ENCODE data around the gene TTC23.

TTC23 gene

DNA sequence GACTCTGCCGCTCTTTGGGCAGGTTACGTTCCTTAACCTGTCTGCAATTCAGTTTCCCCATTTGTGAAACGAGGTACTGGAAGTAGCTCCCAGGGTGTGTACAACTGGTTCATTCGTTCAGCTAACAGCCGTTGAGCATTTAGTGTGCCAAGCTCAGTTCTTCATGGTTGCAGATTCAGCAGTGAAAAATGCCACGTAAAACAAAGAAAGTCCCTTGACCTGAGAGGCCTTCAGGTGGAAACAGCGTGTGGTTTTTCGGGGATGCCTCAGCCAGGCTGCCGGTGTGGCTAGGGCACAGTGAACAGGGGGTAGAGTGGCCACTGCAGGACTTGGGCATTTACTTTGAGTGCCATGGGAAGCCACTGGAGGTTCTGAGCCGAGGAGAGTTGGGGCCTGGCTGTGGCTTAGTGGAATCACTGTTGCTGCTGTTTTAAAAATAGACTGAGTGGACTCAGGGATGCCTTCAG is 139.8 kb downstream of the TTC23 start:
- no peak for DNase-seq (ENCODE audit: low read depth)
- TF ChIP-seq, protein P1, sequence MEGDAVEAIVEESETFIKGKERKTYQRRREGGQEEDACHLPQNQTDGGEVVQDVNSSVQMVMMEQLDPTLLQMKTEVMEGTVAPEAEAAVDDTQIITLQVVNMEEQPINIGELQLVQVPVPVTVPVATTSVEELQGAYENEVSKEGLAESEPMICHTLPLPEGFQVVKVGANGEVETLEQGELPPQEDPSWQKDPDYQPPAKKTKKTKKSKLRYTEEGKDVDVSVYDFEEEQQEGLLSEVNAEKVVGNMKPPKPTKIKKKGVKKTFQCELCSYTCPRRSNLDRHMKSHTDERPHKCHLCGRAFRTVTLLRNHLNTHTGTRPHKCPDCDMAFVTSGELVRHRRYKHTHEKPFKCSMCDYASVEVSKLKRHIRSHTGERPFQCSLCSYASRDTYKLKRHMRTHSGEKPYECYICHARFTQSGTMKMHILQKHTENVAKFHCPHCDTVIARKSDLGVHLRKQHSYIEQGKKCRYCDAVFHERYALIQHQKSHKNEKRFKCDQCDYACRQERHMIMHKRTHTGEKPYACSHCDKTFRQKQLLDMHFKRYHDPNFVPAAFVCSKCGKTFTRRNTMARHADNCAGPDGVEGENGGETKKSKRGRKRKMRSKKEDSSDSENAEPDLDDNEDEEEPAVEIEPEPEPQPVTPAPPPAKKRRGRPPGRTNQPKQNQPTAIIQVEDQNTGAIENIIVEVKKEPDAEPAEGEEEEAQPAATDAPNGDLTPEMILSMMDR (IDR thresholded peaks at IDR 0.05; ENCODE audit: low read depth, low read length, missing control alignments): no peak
- no peak overlapping the region for H3K4me3 ChIP-seq (ENCODE audit: low read depth, low read length)

DNA sequence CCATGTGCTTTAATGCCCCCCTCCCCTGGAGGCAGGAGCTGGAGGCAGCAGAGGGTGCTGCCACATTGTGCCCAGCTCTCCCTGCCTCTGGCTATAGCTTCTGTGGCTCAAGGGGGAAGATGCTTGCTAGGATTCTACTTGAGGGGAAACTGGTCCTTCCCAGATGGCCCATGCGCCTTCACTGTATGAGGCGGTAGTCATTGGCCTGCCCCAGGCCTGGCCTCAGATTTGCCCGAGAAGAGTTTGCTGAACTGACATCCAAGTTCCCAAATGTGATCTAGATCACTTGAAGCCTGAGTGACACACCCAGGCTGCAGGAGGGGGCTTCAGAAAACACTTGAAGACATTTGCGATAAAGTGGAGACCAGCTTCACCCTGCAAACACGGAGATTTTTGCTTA is 140.4 kb downstream of the TTC23 start:
- TF ChIP-seq, protein P1 (IDR thresholded peaks at IDR 0.05; ENCODE audit: low read depth, low read length, missing control alignments): no peak
- no peak for DNase-seq (ENCODE audit: low read depth)
- no peak overlapping the region for H3K4me3 ChIP-seq (ENCODE audit: low read depth, low read length)

DNA sequence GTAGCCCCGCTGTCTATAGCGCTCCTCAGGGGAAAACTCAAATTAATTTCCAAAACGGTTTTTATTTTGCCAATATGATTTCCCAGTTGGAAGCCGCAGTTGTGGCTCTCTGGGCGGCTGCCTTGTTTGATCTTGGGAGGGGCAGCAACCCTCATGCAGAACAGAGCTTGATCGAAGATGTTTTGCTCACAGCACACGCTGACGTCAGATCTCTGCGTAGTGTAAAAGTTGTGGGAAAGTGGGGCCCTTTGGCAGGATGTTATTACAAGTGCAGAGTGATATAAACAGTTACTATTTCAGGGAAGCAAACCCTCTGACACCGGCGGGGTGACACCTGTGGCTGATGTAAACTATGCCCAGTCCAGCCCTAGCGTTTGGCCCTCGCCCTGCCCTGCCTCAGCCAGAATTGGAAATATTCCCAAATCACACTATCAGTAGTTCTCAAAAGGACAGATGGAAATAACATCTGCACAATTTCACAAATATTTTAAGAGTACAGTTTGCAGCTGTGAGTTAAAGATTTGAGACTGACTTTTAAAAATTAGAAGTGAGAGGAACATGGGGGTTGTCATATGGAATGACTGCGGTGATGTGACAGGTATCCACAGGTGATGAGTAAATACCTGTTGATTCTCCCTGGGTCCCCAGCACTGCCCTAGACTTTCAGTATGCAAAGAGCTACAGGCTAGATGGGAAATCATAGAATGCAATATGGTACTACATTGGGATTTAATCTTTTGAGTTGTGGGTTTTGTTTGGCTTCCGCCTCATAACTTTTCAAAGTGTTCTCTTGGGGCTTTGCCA is 142.8 kb downstream of the TTC23 start:
- TF ChIP-seq, protein P1 (IDR thresholded peaks at IDR 0.05; ENCODE audit: low read depth, low read length, missing control alignments): no peak
- no peak for DNase-seq (ENCODE audit: low read depth)
- no peak overlapping the region for H3K4me3 ChIP-seq (ENCODE audit: low read depth, low read length)

DNA sequence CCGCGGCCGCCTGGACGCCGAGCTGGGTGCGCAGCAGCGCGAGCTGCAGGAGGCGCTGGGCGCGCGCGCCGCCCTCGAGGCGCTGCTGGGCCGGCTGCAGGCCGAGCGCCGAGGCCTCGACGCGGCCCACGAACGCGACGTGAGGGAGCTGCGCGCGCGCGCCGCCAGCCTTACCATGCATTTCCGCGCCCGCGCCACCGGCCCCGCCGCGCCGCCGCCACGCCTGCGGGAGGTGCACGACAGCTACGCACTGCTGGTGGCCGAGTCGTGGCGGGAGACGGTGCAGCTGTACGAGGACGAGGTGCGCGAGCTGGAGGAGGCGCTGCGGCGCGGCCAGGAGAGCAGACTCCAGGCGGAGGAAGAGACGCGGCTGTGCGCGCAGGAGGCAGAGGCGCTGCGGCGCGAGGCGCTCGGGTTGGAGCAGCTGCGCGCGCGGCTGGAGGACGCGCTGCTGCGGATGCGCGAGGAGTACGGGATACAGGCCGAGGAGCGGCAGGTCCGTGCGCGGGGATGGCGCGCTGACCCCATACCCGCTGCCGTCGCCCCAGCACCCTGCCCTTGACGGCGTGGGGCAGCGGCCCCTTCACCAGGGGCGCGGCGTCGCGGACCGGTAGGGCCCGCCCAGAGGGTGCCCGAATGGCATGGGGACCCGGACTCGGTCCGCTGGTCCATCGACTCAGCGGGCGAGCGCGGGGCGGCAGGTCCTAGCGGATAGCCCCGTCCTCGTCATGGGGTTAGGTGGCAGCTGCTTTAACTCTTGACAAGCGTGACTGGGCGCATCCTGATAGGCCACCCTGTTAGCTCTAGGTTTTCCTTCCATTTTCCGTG is 143.7 kb downstream of the TTC23 start:
- TF ChIP-seq, protein P1 (IDR thresholded peaks at IDR 0.05; ENCODE audit: low read depth, low read length, missing control alignments): no peak
- peak overlapping the region; percentile 40 for H3K4me3 ChIP-seq (ENCODE audit: low read depth, low read length)
- DNase-seq (ENCODE audit: low read depth): no peak

DNA sequence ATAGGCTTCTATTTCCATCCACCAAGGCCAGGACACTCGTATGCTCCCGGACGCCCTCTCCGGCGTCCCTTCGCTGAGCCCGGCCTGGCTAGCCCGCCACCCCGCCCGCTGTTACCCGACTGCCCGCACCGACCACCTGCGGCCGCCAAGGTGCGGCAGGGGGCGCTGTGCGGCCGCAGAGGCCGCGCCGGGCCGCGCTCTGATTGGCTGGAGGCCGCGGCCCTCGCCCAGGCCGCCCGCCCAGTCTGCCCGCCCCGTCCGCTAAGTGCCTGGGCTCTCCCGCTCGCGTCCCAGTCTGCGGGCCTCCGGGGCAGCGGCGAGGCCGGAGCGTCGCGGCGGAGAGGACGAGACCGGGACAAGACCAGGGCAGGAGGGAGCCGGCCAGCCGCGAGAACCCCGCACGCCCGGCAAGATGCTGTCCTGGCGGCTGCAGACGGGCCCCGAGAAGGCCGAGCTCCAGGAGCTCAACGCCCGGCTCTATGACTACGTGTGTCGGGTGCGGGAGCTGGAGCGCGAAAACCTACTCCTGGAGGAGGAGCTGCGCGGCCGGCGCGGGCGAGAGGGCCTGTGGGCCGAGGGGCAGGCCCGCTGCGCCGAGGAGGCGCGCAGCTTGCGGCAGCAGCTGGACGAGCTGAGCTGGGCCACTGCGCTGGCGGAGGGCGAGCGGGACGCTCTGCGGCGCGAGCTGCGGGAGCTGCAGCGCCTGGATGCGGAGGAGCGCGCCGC is 144.4 kb downstream of the TTC23 start, which contains the start of gene SYNM:
Gene SYNM, plus strand, starts transcription at position 293 of the 726 bp plus-strand sequence. Its CDS starts 120 bp downstream, at position 413.
- TF ChIP-seq, protein P1 (IDR thresholded peaks at IDR 0.05; ENCODE audit: low read depth, low read length, missing control alignments): peak; percentile 52

DNA sequence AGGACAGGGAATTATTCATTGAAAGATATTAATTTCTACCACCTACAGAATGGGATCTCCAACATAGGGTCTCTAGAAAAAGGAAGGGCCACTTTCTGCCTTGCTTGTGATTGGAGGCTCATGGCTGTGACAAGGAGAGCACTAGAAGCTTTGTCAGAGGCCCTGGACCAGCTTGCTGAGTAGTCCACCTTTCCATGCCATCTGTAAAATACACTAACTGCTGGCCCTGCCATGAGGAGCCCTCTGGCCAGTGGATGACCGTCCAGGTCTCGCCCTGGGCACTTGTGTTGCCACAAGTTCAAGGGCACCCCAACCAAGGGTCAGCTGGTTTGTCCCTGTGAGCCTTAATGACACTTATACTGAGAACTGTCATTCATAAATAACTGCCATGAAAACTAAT is 146.1 kb downstream of the TTC23 start:
- H3K4me3 ChIP-seq (ENCODE audit: low read depth, low read length): no peak overlapping the region
- TF ChIP-seq, protein P1 (IDR thresholded peaks at IDR 0.05; ENCODE audit: low read depth, low read length, missing control alignments): no peak
- no peak for DNase-seq (ENCODE audit: low read depth)

More for the DNA sequence above, 144.4 kb downstream of the TTC23 start, which contains the start of gene SYNM:
- H3K4me3 ChIP-seq (ENCODE audit: low read depth, low read length): peak within 1 kb of the TSS; percentile 40
- no peak for DNase-seq (ENCODE audit: low read depth)
